A673 (cell line): Measurements from ENCODE around the gene OSBPL3. TPM values are rescaled to one million over a fixed set of nuclear protein-coding genes. Genes with fewer than 3 reads are reported as not detected.

Experiments used
- BruUV-seq: library from RNA; stranded (reverse); fragments of 400-500 nt; replicated peaks from 2 replicates; lab custom pipeline; 2021; lab: Mats Ljungman, UMichigan
- CTCF ChIA-PET: fragments of 300-600 bp; sonication (Branson Sonifier 250); formaldehyde crosslinking; loops from one replicate; lab custom pipeline; 2022; ENCODE audit warnings: antibody characterized with exemption; lab: Charles Lee
- POLR2A ChIA-PET: fragments of 300-600 bp; sonication (Branson Sonifier 250); formaldehyde crosslinking; loops from one replicate; lab custom pipeline; 2022; ENCODE audit warnings: antibody characterized with exemption; ENCODE audit not compliant: low non-redundant PET; lab: Charles Lee
- DNase-seq: peaks from one replicate; pipeline ENCODE4 v3.0.0-alpha.2; 2015; ENCODE audit warnings: low spot score
- H3K27ac ChIP-seq: fragments of 200-600 bp; sonication (generic); 2 replicates; pipeline ENCODE4 v1.5.1; 2016; ENCODE audit warnings: mixed run types, low read depth, mild to moderate bottlenecking, mixed read lengths, antibody characterized with exemption, low read length; ENCODE audit not compliant: poor library complexity, severe bottlenecking
- H3K27me3 ChIP-seq: fragments of 200-600 bp; sonication (generic); replicated peaks from 2 replicates; pipeline ENCODE4 v1.6.1; 2017; ENCODE audit warnings: mixed run types, low read depth, mild to moderate bottlenecking, mixed read lengths, antibody characterized with exemption, low read length; ENCODE audit not compliant: insufficient read depth, poor library complexity
- H3K36me3 ChIP-seq: fragments of 200-600 bp; sonication (generic); 2 replicates; pipeline ENCODE4 v1.6.1; 2016; ENCODE audit warnings: mixed run types, mild to moderate bottlenecking, mixed read lengths, antibody characterized with exemption, low read length; ENCODE audit not compliant: insufficient read depth, poor library complexity, severe bottlenecking
- H3K4me1 ChIP-seq: fragments of 200-600 bp; sonication (generic); 2 replicates; pipeline ENCODE4 v1.6.1; 2017; ENCODE audit warnings: mixed run types, mild to moderate bottlenecking, mixed read lengths, antibody characterized with exemption, low read length; ENCODE audit not compliant: insufficient read depth, poor library complexity, severe bottlenecking
- H3K4me3 ChIP-seq: fragments of 200-600 bp; sonication (generic); 2 replicates; pipeline ENCODE4 v1.5.1; 2016; ENCODE audit warnings: low read depth, mixed run types, mild to moderate bottlenecking, mixed read lengths, low read length; ENCODE audit not compliant: poor library complexity, severe bottlenecking
- H3K9me3 ChIP-seq: fragments of 200-600 bp; sonication (generic); 2 replicates; pipeline ENCODE4 v1.6.1; 2016; ENCODE audit warnings: mixed run types, low read depth, mild to moderate bottlenecking, mixed read lengths, antibody characterized with exemption, low read length; ENCODE audit not compliant: poor library complexity, severe bottlenecking
- EZH2 ChIP-seq: fragments of 200-600 bp; sonication (generic); IDR thresholded peaks from 2 replicates; pipeline ENCODE4 v1.6.1; 2017; ENCODE audit warnings: borderline replicate concordance, low read depth, mild to moderate bottlenecking, mixed read lengths, antibody characterized with exemption, low read length; ENCODE audit not compliant: poor library complexity, severe bottlenecking
- intact Hi-C: fragments of 100-400 bp; cut with micrococcal nuclease; formaldehyde crosslinking; loops from one replicate; pipeline ENCODE4 v1.10.0; 2022; ENCODE audit not compliant: unreplicated experiment
- total RNA-seq: library from RNA; stranded (reverse); gene quantifications from 2 replicates; pipeline ENCODE4 v1.2.3, GENCODE V29; 2021
- TF ChIP-seq, protein P1 (sequence below): fragments of 300-800, 200-600 bp; sonication (generic); conservative IDR thresholded peaks from 2 replicates; pipeline ENCODE4 v1.5.1; 2017; ENCODE audit warnings: low read depth, mild to moderate bottlenecking, antibody characterized with exemption, low read length, moderate library complexity, mixed read lengths

Gene OSBPL3
- total RNA-seq, 1 experiment from 2014 or later = 21.4 TPM

DNA sequence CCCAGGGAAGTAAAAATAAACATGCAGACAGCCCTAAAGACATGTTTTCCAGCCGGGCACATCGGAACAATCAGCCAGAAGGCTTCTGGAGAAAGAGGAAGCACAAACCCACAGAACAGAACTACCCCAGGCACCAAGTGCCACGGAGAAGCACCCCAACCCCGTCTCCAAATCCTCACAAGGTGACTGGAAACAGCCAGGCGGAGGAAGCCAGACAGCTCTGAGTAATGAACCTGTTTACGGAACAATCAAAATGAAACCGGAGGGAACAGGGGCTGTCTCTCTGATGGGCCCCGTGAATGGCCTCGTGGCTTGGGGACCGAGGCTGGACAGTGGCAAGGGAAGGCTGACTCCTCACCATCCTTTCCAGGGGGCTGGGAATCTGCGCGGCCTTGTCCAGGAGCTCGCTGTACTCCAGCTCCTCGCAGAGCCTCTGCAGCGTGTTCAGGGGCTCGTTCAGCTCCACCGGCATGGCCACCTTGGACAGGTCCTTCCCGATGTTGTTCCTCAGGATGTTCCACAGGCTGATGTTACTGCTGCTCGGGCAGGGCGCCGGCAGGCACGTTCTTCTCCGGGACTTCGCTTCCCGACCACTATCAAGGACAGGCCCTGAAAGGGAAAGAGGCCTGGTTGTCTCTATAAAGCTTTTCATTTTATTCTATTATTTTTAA, 145.7 kb downstream of the OSBPL3 start:
- H3K9me3 ChIP-seq = no peaks in the 10 kb centered on the region
- CTCF ChIA-PET = interaction anchor here (1.4 kb wide), 1 partner anchor 22 kb away, joined by 3 read pairs; no protein-coding TSS in a partner anchor
- no peak overlapping the region for H3K4me3 ChIP-seq
- TF ChIP-seq EZH2 = no peak
- TF ChIP-seq, protein P1, sequence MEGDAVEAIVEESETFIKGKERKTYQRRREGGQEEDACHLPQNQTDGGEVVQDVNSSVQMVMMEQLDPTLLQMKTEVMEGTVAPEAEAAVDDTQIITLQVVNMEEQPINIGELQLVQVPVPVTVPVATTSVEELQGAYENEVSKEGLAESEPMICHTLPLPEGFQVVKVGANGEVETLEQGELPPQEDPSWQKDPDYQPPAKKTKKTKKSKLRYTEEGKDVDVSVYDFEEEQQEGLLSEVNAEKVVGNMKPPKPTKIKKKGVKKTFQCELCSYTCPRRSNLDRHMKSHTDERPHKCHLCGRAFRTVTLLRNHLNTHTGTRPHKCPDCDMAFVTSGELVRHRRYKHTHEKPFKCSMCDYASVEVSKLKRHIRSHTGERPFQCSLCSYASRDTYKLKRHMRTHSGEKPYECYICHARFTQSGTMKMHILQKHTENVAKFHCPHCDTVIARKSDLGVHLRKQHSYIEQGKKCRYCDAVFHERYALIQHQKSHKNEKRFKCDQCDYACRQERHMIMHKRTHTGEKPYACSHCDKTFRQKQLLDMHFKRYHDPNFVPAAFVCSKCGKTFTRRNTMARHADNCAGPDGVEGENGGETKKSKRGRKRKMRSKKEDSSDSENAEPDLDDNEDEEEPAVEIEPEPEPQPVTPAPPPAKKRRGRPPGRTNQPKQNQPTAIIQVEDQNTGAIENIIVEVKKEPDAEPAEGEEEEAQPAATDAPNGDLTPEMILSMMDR = no peak
- POLR2A ChIA-PET = no interaction called here
- H3K27me3 ChIP-seq = no peaks in the 10 kb centered on the region
- H3K4me1 ChIP-seq = no peaks in the 10 kb centered on the region
- no peak for DNase-seq
- no peaks in the 10 kb centered on the region for H3K36me3 ChIP-seq
- no peak overlapping the region for H3K27ac ChIP-seq
- no TSS peak for BruUV-seq
- intact Hi-C loops = no loop called here

DNA sequence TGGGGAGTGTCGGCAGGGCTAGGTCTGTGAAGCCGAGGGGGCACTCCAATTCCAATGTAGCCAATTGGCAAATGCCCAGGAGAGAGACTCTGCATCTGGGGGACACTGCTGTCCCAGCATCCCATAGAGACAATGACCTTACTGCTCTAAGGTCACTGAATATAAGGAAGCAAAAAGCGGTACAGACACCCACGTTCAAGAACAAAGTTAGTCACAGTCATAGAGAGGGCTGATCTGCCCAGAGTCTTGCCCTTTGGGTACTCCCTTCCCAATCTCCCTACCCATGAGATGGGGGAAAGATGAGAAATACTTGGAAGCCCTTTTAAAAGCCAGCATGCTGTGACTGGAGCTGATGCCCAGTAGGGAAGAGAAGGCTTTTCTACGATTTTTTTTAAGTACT, 146.4 kb downstream of the OSBPL3 start:
- no peak overlapping the region for H3K4me3 ChIP-seq
- ChIA-PET CTCF (interaction anchor here (1.4 kb wide), 1 partner anchor 21 kb away, joined by 3 read pairs; no protein-coding TSS in a partner anchor), POLR2A (interaction anchor here (0.6 kb wide), 1 partner anchor 12 kb away, joined by 3 read pairs; no protein-coding TSS in a partner anchor)
- no peaks in the 10 kb centered on the region for H3K27me3 ChIP-seq
- H3K27ac ChIP-seq = no peak overlapping the region
- no peaks in the 10 kb centered on the region for H3K4me1 ChIP-seq
- TF ChIP-seq EZH2 = no peak
- TF ChIP-seq, protein P1 = no peak
- no peaks in the 10 kb centered on the region for H3K36me3 ChIP-seq
- H3K9me3 ChIP-seq = no peaks in the 10 kb centered on the region
- no peak for DNase-seq
- BruUV-seq = no TSS peak
- intact Hi-C loops = no loop called here

DNA sequence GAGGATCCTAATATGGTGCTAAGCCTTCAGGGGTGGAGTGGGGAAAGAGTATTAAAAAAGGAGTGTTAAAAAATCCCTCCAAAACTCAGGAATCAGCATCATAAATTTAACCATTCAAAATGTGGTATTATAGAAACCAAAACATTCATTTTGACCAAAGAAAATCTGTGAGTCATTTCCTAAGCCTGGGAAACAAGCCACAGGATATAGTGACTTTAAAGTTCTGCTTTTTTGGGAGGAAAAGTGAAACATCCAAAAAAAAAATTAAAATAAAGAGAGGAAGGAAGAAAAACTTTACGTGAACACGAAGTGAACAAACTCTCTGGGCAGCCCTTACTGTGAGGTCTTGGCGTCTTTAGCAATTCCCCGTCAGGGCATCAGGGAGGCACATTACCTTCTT, 148.7 kb downstream of the OSBPL3 start:
- no peaks in the 10 kb centered on the region for H3K4me1 ChIP-seq
- ChIA-PET POLR2A (no interaction called here), CTCF (no interaction called here)
- no peak for TF ChIP-seq EZH2
- TF ChIP-seq, protein P1 = no peak
- no peaks in the 10 kb centered on the region for H3K9me3 ChIP-seq
- H3K27me3 ChIP-seq = no peaks in the 10 kb centered on the region
- no TSS peak for BruUV-seq
- no peak overlapping the region for H3K4me3 ChIP-seq
- no peaks in the 10 kb centered on the region for H3K36me3 ChIP-seq
- DNase-seq = no peak
- no peak overlapping the region for H3K27ac ChIP-seq
- intact Hi-C loops = no loop called here
